ELF-1 (cell line): ENCODE results near the gene LIF.
"Not testable (repeated sequence)": the region's sequence is repeated elsewhere in the genome, so short reads cannot be mapped to it uniquely, and the experiment has no call there.

Experiments
- DNase-seq: peaks from one replicate; pipeline ENCODE4 v3.0.0-alpha.2; 2016; ENCODE audit warnings: low read depth, low spot score

Gene LIF

GRCh38 chr22:30209642-30210041 is 36.9 kb downstream of the LIF start:
- DNase-seq: no peak

GRCh38 chr22:30208631-30209603 is 37.6 kb downstream of the LIF start:
- peak; percentile 52 for DNase-seq

DNA sequence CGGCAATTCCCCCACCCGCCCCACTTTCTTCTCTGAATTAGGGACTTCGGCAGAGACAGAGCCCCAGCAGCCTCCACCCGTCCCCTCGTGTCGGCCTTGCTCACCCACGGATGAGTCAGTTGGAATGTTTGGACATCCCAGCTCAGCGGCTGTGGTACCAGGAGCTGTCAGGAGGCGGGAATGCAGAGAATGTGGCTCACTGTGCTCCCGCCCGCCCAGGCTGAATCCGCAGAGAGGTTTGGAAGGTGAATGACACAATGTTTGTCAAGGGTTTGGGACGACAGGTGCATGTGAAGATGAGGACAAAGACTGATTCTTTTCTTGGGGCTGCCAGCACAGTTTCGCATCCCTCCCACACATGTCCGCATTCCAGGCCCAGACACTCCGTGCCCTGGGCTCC is 39.6 kb downstream of the LIF start:
- DNase-seq: peak; percentile 75

GRCh38 chr22:30205281-30206115 is 41.1 kb downstream of the LIF start:
- peak; percentile 46 for DNase-seq

GRCh38 chr22:30204742-30205111 is 41.8 kb downstream of the LIF start:
- DNase-seq: no peak

GRCh38 chr22:30204015-30204741 is 42.4 kb downstream of the LIF start:
- no peak for DNase-seq

DNA sequence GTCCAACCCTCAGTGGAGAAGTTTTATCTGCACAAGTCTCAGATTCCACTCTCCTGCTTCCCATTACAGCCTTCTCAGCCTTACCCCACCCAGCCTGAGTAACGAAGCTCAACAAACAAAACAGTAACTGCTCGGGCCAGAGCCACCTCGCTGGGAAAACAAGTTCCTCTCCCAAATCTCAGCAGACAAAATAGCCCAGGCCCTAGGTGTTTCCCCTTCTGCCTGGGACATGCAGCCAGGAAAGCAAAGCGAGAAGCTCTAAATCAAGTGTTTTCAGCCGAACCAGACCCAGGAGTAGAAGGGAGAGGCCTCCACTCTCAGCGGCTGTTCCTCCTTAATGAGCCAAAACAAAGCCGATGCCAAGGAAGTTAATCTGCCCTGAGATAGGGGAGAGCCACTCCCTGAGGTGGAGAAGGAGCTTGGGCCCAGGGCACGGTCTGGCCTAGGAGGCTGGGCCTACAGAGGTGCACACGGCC is 44.0 kb downstream of the LIF start:
- peak; percentile 44 for DNase-seq

- DNase-seq: no peak
These were observed 44.6 kb downstream of the LIF start for GRCh38 chr22:30201945-30202344.

GRCh38 chr22:30200905-30201304 is 45.7 kb downstream of the LIF start:
- DNase-seq: not testable (repeated sequence)

GRCh38 chr22:30198921-30199320 is 47.6 kb downstream of the LIF start:
- DNase-seq: no peak

DNA sequence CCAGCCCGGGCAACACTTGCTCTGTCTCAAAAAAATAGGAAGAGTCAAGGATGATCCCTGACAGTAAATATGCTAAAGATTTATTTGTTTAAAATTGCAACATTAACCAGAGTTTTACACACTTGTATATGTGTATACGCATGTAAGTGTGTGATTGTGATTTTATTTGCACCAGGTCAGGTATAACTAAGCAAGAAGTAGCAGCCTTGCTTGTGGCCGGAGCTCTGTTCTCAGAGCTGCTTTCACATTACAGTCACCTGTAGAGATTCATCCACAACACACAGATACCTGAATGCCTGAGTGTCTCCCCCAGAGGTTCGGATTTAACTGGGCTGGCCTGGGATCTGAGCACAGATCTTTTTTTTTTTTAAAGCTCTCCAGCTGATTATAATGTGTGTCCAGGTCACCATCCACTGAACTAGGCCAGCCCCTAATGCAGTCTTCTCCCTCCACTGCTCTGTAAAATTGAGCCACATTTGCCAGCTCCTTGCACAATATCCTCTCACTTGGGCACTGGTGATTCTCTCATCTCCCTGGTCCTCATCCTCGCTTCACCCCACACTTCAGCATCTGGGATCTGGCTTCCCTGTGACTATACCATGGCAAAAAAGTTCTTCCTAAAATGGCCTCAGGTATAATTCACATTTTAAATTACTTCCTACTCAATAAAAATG is 48.3 kb downstream of the LIF start:
- no peak for DNase-seq

- no peak for DNase-seq
These were observed 49.2 kb downstream of the LIF start for GRCh38 chr22:30197389-30197788.

GRCh38 chr22:30196880-30197336 is 49.7 kb downstream of the LIF start:
- DNase-seq: no peak

- peak; percentile 81 for DNase-seq
These were observed 50.2 kb downstream of the LIF start for GRCh38 chr22:30196141-30196879.

GRCh38 chr22:30195245-30196140 is 51.1 kb downstream of the LIF start:
- DNase-seq: no peak

DNA sequence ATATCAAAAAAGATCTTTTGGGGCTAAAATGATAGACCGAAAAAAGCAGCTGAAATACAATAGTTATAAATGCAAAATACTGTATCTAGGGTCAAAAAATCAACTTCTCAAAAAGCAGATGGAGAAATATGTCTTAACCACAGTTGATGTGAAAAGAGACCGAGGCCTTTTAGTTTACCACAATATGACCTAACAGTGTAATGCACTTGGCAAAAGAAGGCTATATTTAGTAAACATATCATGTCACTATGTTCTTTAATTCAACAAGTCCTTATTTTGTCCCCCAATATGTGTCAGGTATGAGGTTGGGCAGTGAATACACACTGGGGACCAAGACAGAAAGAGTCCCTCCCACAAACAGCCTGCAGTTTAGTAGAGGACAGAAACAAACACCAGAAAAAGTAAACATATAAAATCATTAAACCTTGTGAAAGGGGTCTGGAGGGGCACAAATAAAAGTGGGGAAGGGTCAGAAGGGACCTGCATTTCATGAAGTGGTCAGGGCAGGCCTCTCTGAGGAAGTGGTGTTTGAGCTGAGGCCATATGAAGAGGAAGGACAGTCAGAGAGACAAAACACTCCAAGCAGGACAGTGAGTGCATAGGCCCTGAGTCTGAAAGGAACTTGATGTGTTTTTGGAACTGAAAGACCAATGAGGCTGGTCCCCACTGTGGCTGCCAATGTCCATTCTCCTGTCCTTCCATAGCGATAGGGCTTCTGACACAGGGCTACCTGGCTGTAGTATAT is 53.4 kb downstream of the LIF start:
- DNase-seq: no peak

- no peak for DNase-seq
These were observed 54.1 kb downstream of the LIF start for GRCh38 chr22:30192427-30192826.

DNA sequence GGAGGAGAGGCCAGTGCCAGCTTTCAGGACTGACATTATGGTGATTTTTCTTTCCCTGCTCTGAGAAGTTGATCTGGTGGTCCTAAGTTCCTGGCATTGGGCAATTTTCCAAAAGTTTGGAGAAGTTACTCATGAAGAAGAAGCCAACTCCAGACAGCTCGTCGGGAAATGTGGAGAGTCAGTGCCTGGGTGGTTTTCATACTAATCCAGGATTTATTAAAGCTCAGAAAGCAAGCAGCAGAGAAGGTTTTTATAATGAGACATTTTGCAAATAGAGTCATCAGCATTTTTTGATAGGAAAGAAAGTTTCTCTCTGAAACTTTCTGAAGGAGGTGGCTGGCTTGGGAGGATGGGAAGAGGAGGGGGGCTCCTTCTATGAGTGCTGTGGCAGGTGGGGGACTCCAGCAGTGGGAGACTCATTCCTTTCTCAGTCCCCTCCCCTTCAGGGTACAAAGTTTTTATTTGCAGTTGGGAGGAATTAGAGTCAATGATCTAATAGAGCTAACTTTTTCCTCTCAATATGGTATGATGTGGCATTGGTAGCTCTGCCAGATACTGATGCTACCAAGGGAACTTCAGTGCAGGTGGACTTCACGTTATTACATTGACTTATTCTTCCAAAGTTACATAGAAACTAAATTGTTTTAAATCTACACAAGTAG is 55.4 kb downstream of the LIF start:
- DNase-seq: no peak
